GM13977 (cell line): Measurements from ENCODE around the gene XRCC2.
"Not testable (repeated sequence)": the region's sequence is repeated elsewhere in the genome, so short reads cannot be mapped to it uniquely, and the experiment has no call there.

ENCODE experiments used
- DNase-seq: peaks from one replicate; pipeline ENCODE4 v3.0.0; 2012; ENCODE audit warnings: low spot score
- in situ Hi-C: fragments of 300-500 bp; cut with MboI; formaldehyde crosslinking; loops from one replicate; pipeline ENCODE4 v1.12.0; 2022; ENCODE audit warnings: low sequenced_read_pairs, low pct_unique_long_range_greater_than_20kb, mixed read lengths, inconsistent platforms; ENCODE audit not compliant: unreplicated experiment
- TF ChIP-seq, protein P1 (sequence below): IDR thresholded peaks from 2 replicates; pipeline ENCODE4 v1.5.1; 2012; ENCODE audit warnings: mild to moderate bottlenecking, control low read depth; ENCODE audit not compliant: insufficient read depth; ENCODE audit errors: extremely low read depth, missing control alignments

The XRCC2 gene

DNA sequence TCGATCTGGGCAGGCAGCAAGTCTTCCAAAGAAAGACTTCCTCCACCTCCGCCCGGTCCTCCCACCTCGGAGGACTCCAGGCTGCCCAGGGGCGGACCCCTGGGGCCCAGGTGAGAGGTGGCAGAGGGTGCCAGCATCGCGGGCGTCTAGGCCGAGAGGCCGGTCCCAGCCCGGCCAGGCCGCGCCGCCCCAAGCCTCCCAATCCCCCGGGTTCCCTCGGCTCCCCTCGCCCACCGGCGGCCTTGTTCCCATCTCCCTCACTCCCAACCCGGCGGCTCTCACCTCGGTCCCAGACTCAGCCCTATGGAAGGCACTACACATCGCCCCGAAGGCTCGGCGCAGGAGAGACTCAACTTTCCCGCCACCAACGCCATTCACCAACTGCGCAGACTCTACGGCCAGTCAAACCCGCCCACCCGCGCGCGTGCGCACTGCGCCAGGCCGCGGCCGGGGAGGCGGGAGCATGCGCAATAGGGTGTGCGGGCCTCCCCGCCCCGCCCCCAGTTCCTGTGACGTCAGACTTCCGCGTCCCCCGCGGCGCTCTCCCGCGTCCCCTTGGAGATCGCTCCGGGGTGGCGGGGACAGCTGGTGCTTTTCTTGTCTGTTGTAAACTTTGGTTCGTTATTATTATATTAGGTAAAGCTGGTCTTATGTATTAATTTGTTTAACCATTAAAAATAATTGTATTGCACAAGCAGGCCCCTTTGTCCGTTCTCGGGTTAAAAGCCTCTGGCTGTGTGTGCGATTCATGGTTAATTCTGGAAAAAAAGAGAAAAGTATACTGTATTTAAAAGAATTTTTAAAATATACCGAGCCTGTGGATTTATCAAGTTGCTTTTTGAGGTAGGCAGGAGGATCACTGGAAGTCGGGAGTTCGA is at the start of gene XRCC2:
Gene XRCC2 (minus strand): TSS at position 383 of the 878 bp plus-strand sequence. CDS start 62 bp downstream, at position 321.
- peak; percentile 98 for DNase-seq
- TF ChIP-seq, protein P1, sequence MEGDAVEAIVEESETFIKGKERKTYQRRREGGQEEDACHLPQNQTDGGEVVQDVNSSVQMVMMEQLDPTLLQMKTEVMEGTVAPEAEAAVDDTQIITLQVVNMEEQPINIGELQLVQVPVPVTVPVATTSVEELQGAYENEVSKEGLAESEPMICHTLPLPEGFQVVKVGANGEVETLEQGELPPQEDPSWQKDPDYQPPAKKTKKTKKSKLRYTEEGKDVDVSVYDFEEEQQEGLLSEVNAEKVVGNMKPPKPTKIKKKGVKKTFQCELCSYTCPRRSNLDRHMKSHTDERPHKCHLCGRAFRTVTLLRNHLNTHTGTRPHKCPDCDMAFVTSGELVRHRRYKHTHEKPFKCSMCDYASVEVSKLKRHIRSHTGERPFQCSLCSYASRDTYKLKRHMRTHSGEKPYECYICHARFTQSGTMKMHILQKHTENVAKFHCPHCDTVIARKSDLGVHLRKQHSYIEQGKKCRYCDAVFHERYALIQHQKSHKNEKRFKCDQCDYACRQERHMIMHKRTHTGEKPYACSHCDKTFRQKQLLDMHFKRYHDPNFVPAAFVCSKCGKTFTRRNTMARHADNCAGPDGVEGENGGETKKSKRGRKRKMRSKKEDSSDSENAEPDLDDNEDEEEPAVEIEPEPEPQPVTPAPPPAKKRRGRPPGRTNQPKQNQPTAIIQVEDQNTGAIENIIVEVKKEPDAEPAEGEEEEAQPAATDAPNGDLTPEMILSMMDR = no peak
- in situ Hi-C loops = no loop called here

- in situ Hi-C loops = loop anchor here (25.0 kb wide), 1 partner anchor 386 kb away; no protein-coding TSS in a partner anchor
- DNase-seq = no peak
- TF ChIP-seq, protein P1 = no peak
Observed at GRCh38 chr7:152723364-152723763, 47.4 kb upstream of the XRCC2 start.

- in situ Hi-C loops = loop anchor here (25.0 kb wide), 1 partner anchor 375 kb away; no protein-coding TSS in a partner anchor
- not testable (repeated sequence) for DNase-seq
Observed at GRCh38 chr7:152712412-152713042, 36.6 kb upstream of the XRCC2 start.

- in situ Hi-C loops = loop anchor here (25.0 kb wide), 1 partner anchor 374 kb away; no protein-coding TSS in a partner anchor
- no peak for DNase-seq
- TF ChIP-seq, protein P1 = no peak
Observed at GRCh38 chr7:152711444-152711944, 35.6 kb upstream of the XRCC2 start.

GRCh38 chr7:152710153-152710442 is 34.2 kb upstream of the XRCC2 start:
- TF ChIP-seq, protein P1 = no peak
- no peak for DNase-seq
- in situ Hi-C loops = loop anchor here (25.0 kb wide), 1 partner anchor 373 kb away; no protein-coding TSS in a partner anchor

- in situ Hi-C loops = loop anchor here (25.0 kb wide), 1 partner anchor 372 kb away; no protein-coding TSS in a partner anchor
- no peak for DNase-seq
- TF ChIP-seq, protein P1 = no peak
Observed at GRCh38 chr7:152709287-152710152, 33.6 kb upstream of the XRCC2 start.
